ENCODE results near the gene FCRL3. TPM values are rescaled to one million over a fixed set of nuclear protein-coding genes. Genes with fewer than 3 reads are reported as not detected.

The FCRL3 gene
- total RNA-seq, 1 donor from 2014 or later: not detected

DNA sequence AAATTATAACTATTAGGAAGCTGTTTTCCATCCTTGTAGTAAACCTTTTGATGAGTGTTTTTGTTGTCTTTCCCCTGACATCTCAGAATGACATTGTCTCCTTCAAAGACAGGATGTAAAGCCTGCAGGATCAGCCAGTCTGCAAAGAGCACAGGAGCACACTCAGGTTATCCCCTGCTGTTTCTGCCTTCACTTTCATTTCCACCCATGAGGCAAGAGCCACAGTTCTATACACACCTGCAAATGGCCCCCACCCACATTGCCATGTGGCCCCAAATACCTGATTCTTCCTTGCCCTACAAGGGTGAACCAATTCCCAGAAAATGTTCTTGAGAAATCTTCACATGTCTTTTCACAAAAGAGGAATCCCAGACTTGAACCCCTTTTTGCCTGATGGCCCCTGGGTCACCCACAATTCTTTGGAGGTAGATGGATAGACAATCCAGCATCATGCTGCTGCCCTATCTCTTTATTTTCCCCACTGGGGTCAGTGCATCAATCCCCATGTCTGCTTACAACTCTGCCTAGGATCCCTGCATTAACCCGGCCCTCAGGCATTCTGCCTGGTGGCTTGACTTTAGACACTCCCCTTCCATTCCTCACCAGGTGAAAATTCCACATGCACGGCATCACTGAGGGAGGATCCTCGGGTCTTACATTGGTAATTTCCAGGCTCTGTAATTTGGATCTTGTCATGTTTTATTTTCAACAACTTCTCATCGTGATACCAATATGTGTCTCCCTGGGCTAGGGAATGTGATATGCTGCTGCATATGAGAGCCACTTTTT, 2.6 kb downstream of the FCRL3 start:
- Mint-ChIP-seq H3K27me3 (ENCODE audit: low read depth) (peaks cover 45% of the 10 kb centered on the region), H3K4me3 (no peak overlapping the region)

DNA sequence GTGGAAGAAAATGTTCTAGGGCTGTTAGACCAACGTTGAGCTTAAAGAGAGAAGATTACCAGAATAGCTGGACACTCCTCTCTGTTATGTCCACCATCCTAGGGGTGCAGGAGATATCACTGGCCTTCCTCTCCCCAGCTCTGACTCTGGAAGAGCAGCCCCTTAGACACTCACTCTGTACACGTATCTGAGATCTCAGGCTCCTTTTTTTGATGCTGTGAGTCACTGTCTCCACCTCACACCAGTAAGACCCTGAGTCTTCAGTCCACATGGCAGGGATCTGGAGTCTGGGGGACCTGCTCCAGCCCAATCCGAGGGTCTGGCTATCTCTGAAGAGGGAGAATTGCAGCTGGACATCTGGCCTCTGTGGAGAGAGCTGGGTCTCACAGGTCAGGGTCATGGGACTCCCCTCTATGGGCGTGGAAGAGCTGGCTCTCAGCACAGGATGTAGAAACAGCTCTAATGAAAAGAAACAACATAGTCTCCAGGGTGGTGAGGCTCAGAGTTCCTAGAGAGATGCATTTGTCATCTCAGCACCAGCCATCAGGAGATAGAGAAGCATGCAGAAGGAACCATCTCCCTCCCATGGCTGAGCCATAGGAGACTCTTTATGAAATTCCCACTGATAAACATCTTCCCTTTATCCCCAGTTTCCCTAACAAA, 3.5 kb downstream of the FCRL3 start:
- TF ChIP-seq, protein P1, sequence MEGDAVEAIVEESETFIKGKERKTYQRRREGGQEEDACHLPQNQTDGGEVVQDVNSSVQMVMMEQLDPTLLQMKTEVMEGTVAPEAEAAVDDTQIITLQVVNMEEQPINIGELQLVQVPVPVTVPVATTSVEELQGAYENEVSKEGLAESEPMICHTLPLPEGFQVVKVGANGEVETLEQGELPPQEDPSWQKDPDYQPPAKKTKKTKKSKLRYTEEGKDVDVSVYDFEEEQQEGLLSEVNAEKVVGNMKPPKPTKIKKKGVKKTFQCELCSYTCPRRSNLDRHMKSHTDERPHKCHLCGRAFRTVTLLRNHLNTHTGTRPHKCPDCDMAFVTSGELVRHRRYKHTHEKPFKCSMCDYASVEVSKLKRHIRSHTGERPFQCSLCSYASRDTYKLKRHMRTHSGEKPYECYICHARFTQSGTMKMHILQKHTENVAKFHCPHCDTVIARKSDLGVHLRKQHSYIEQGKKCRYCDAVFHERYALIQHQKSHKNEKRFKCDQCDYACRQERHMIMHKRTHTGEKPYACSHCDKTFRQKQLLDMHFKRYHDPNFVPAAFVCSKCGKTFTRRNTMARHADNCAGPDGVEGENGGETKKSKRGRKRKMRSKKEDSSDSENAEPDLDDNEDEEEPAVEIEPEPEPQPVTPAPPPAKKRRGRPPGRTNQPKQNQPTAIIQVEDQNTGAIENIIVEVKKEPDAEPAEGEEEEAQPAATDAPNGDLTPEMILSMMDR (conservative IDR thresholded peaks at IDR 0.05): no peak
- Mint-ChIP-seq H3K27me3 (ENCODE audit: low read depth) (peaks cover 45% of the 10 kb centered on the region), H3K27ac (ENCODE audit: unreplicated experiment) (no peak overlapping the region), H3K36me3 (ENCODE audit: low read depth) (no peaks in the 10 kb centered on the region), H3K4me1 (no peaks in the 10 kb centered on the region), H3K9me3 (no peaks in the 10 kb centered on the region), H3K4me3 (no peak overlapping the region)
- no peak for DNase-seq (ENCODE audit: low read depth, low spot score)

More for the DNA sequence above, 2.6 kb downstream of the FCRL3 start:
- H3K27ac Mint-ChIP-seq (ENCODE audit: unreplicated experiment): no peak overlapping the region
- DNase-seq (ENCODE audit: low read depth, low spot score): no peak
- no peaks in the 10 kb centered on the region for H3K4me1 Mint-ChIP-seq
- H3K36me3 Mint-ChIP-seq (ENCODE audit: low read depth): no peaks in the 10 kb centered on the region
- H3K9me3 Mint-ChIP-seq: no peaks in the 10 kb centered on the region
- TF ChIP-seq, protein P1 (conservative IDR thresholded peaks at IDR 0.05): no peak

DNA sequence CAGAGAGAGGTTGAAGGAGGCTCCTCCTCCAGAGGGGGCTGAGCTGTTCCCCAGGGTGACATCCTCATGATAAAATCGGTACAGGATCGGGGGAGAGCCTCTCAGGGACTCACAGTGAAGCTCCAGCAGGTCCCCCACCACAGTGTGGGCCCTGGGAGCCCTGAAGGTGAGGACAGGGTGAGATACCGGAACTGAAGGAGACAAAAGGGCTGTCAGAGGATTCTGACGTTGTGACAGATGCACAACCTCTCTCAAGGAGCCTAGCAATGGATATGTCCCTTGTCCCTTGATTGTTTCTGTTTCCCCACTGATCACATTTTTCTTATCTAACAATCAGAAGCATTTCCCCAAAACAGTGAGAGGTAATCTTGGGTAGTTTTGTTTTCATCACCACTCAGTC, 5.2 kb downstream of the FCRL3 start:
- H3K9me3 Mint-ChIP-seq: no peaks in the 10 kb centered on the region
- DNase-seq (ENCODE audit: low read depth, low spot score): no peak
- peaks cover 35% of the 10 kb centered on the region for H3K27me3 Mint-ChIP-seq (ENCODE audit: low read depth)
- no peak overlapping the region for H3K4me3 Mint-ChIP-seq
- no peaks in the 10 kb centered on the region for H3K36me3 Mint-ChIP-seq (ENCODE audit: low read depth)
- H3K27ac Mint-ChIP-seq (ENCODE audit: unreplicated experiment): no peak overlapping the region
- no peaks in the 10 kb centered on the region for H3K4me1 Mint-ChIP-seq
- TF ChIP-seq, protein P1 (conservative IDR thresholded peaks at IDR 0.05): no peak

DNA sequence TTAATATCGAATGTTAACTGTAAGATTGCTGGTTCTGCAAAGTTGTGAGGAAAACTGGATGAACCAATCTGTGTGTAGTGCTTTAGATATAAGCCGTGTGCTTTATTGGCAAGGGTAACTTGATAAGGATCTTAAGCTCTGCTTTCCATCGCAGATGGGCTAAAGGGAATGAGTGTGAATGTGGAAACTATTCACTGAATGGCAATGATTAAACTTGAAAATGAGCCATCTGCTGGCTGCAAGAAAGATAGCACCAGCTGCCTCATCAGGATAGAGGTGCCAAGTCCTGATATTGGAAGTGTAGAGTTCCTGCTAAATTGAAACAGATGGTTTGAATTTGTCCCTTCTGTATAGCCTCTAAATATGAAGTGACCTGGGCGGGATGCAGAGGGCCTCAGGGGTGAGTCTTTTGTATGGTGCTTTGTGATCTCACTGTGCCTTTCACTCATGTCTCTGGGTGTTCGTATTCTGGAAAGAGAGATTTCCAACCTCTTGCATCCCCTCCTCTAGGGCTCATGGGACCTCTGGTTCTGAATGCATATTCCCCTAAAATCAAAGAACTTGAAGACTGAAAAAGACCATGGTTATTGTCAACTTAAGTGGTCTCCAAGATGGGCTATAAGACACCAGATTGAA, 9.2 kb downstream of the FCRL3 start:
- no peaks in the 10 kb centered on the region for H3K4me1 Mint-ChIP-seq
- no peak overlapping the region for H3K4me3 Mint-ChIP-seq
- peaks cover 6% of the 10 kb centered on the region for H3K27me3 Mint-ChIP-seq (ENCODE audit: low read depth)
- no peaks in the 10 kb centered on the region for H3K36me3 Mint-ChIP-seq (ENCODE audit: low read depth)
- DNase-seq (ENCODE audit: low read depth, low spot score): no peak
- TF ChIP-seq, protein P1 (conservative IDR thresholded peaks at IDR 0.05): peak; percentile 68
- H3K9me3 Mint-ChIP-seq: no peaks in the 10 kb centered on the region
- H3K27ac Mint-ChIP-seq (ENCODE audit: unreplicated experiment): no peak overlapping the region

DNA sequence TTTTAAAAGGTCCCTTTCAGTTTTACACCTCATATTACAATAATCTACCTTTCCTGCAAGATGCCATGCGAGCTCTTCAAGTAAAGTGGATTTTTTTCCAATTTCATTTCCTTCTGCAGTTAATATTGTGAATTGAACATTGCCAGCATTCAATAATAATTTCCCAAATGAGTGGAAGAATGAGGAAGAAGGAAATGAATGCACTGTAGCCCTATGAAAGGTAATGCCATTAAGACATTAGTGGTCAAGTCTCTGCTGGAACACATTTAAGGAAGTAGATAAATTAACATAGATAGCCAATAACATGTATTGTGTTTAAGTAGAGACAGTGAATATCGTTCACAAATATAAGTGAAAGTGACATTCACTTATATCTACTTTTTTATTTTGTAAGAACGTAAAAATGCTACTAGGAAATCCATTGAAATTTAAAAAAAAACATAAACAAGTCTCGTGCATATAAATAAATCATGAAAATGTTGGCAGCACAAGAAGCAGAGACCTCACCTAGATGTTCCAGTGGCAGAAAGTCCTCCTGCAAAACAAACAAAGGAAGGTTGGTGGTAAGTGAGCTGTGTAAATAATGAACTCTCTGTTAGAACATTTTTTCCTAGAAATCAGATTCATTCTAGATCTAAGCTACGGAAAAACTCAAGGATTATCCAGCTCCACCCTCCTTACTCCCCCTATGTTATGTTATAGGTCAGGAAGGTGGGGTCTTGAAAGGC, 17.7 kb downstream of the FCRL3 start:
- Mint-ChIP-seq H3K9me3 (no peaks in the 10 kb centered on the region), H3K27me3 (ENCODE audit: low read depth) (peaks cover 8% of the 10 kb centered on the region), H3K27ac (ENCODE audit: unreplicated experiment) (no peak overlapping the region), H3K36me3 (ENCODE audit: low read depth) (no peaks in the 10 kb centered on the region), H3K4me1 (no peaks in the 10 kb centered on the region), H3K4me3 (no peak overlapping the region)
- DNase-seq (ENCODE audit: low read depth, low spot score): no peak
- TF ChIP-seq, protein P1 (conservative IDR thresholded peaks at IDR 0.05): no peak

Measured in neural crest cell (in vitro differentiated cells).